Mesenteric fat pad (tissue), 1 donor: ENCODE measurements around the gene IL10RA. TPM values are rescaled to one million over a fixed set of nuclear protein-coding genes. Genes with fewer than 3 reads are reported as not detected.

ENCODE experiments used
- DNase-seq: peaks from one replicate; pipeline ENCODE4 v3.0.0-alpha.2; 2020; ENCODE audit warnings: low spot score
- total RNA-seq: library from RNA; stranded (reverse); fragmentation: NEBNext Ultra II Directional; extraction: Animal tissue kit (Norgen Biotek cat#: 25700); gene quantifications from one replicate; pipeline ENCODE4 v1.2.1, GENCODE V29; 2021
- donor health status: DM: yes; HTN: yes; CAD: no.

Gene IL10RA
- total RNA-seq, 1 donor from 2014 or later, result 32.1 TPM

- DNase-seq, result peak; percentile 85
Measured at GRCh38 chr11:118005224-118006152, 19.3 kb downstream of the IL10RA start.

GRCh38 chr11:118006153-118006534 is 19.9 kb downstream of the IL10RA start:
- no peak for DNase-seq

- peak; percentile 16 for DNase-seq
Measured at GRCh38 chr11:118007040-118007439, 20.8 kb downstream of the IL10RA start.

GRCh38 chr11:118007563-118008270 is 21.5 kb downstream of the IL10RA start:
- DNase-seq, result peak; percentile 49

GRCh38 chr11:118008271-118008911 is 22.2 kb downstream of the IL10RA start:
- DNase-seq, result no peak

GRCh38 chr11:118009864-118010737 is 23.9 kb downstream of the IL10RA start:
- no peak for DNase-seq

GRCh38 chr11:118010738-118011461 is 24.7 kb downstream of the IL10RA start:
- DNase-seq, result no peak

- no peak for DNase-seq
Measured at GRCh38 chr11:118012083-118012669, 26.0 kb downstream of the IL10RA start.

GRCh38 chr11:118014022-118014421 is 27.8 kb downstream of the IL10RA start:
- DNase-seq, result no peak

GRCh38 chr11:118015385-118015841 is 29.2 kb downstream of the IL10RA start:
- no peak for DNase-seq

GRCh38 chr11:118016104-118016503 is 29.9 kb downstream of the IL10RA start:
- no peak for DNase-seq

GRCh38 chr11:118017111-118017510 is 30.9 kb downstream of the IL10RA start:
- no peak for DNase-seq

GRCh38 chr11:118017631-118018315 is 31.6 kb downstream of the IL10RA start:
- DNase-seq, result no peak

GRCh38 chr11:118018401-118018800 is 32.2 kb downstream of the IL10RA start:
- no peak for DNase-seq

GRCh38 chr11:118021146-118021545 is 35.0 kb downstream of the IL10RA start:
- no peak for DNase-seq

- no peak for DNase-seq
Measured at GRCh38 chr11:118027694-118028093, 41.5 kb downstream of the IL10RA start.

GRCh38 chr11:118028626-118029025 is 42.4 kb downstream of the IL10RA start:
- DNase-seq, result no peak

- DNase-seq, result no peak
Measured at GRCh38 chr11:118033443-118033842, 47.2 kb downstream of the IL10RA start.

GRCh38 chr11:118042141-118042540 is 55.9 kb downstream of the IL10RA start:
- no peak for DNase-seq
